IPS-18c (cell line): ENCODE data around the gene RPL4.

Experiments used
- H3K4me3 ChIP-seq: 2 replicates; pipeline ENCODE4 v1.7.0; 2013; ENCODE audit warnings: low read depth, mild to moderate bottlenecking, low read length, moderate library complexity; ENCODE audit not compliant: insufficient read depth
- H3K9me3 ChIP-seq: one replicate; pipeline ENCODE4 v1.6.1; 2013; ENCODE audit warnings: mild to moderate bottlenecking, low read length, moderate library complexity; ENCODE audit not compliant: control insufficient read depth, insufficient read depth

Gene RPL4

GRCh38 chr15:66497502-66498455, 6.9 kb downstream of the RPL4 start, which contains the start of gene SNAPC5:
Gene SNAPC5, minus strand, starts transcription at chr15:66497762. Its CDS starts 31 bp downstream, at chr15:66497731.
- H3K4me3 ChIP-seq: peak within 1 kb of the TSS; percentile 67
- H3K9me3 ChIP-seq: no peaks in the 10 kb centered on the region

- Histone ChIP-seq H3K4me3 (peak overlapping the region; percentile 67), H3K9me3 (no peaks in the 10 kb centered on the region)
Observed at GRCh38 chr15:66496951-66497501, 7.6 kb downstream of the RPL4 start.

- H3K4me3 ChIP-seq: no peak overlapping the region
- no peaks in the 10 kb centered on the region for H3K9me3 ChIP-seq
Observed at GRCh38 chr15:66494262-66494661, 10.4 kb downstream of the RPL4 start.

- no peaks in the 10 kb centered on the region for H3K9me3 ChIP-seq
- H3K4me3 ChIP-seq: no peak overlapping the region
Observed at GRCh38 chr15:66491846-66492245, 12.8 kb downstream of the RPL4 start.

- Histone ChIP-seq H3K4me3 (no peak overlapping the region), H3K9me3 (no peaks in the 10 kb centered on the region)
Observed at GRCh38 chr15:66489179-66489791, 15.4 kb downstream of the RPL4 start.

- Histone ChIP-seq H3K9me3 (no peaks in the 10 kb centered on the region), H3K4me3 (no peak overlapping the region)
Observed at GRCh38 chr15:66488525-66488924, 16.1 kb downstream of the RPL4 start.

DNA sequence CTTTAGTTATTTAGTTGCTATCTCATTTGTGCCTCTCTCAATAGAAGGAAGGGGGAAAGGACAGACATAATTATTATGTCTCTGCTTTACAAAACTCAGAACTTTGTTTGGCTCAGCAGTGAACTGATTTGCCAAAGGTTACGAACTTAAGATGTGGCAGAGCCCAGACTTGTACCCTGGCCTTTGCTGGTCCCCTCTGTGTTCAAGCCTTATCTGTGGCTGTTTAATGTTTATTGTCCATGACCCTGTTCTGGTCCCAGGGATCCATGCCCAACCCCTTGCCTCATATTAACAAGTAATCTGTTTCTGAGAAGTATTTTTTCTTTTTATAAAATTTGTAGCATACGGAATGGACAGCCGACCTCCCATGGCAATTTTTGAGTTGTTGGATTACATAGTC, 17.8 kb downstream of the RPL4 start:
- no peaks in the 10 kb centered on the region for H3K9me3 ChIP-seq
- no peak overlapping the region for H3K4me3 ChIP-seq

DNA sequence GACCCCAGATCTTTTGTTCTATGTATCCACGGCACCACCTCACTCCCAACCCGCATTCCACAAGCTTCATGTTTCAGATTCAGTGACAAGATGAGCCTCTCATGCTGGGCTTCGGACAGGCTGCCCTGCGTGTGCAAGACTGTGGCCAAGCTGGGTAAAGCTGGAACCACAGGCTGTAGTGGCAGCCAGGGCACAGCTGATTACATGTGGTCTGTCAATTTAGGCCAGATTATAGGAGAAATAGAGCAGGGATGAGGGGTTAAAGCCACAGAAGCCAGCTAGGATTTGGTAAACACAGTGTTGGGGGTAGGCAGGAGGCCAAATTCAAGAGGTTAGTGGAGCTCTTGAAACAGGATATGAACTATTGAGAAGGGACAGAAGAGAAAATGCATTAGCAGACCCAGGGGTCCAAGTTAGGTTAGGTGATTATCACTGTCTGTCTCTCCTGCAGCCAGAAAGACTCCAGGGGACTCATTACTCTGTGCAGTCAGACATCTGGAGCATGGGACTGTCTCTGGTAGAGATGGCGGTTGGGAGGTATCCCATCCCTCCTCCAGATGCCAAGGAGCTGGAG, 20.0 kb downstream of the RPL4 start:
- Histone ChIP-seq H3K4me3 (no peak overlapping the region), H3K9me3 (no peaks in the 10 kb centered on the region)

- H3K4me3 ChIP-seq: no peak overlapping the region
- no peaks in the 10 kb centered on the region for H3K9me3 ChIP-seq
Observed at GRCh38 chr15:66483131-66483566, 21.5 kb downstream of the RPL4 start.

- H3K4me3 ChIP-seq: no peak overlapping the region
- H3K9me3 ChIP-seq: no peaks in the 10 kb centered on the region
Observed at GRCh38 chr15:66482539-66482938, 22.1 kb downstream of the RPL4 start.

GRCh38 chr15:66481107-66481856, 23.4 kb downstream of the RPL4 start:
- Histone ChIP-seq H3K9me3 (no peaks in the 10 kb centered on the region), H3K4me3 (no peak overlapping the region)

GRCh38 chr15:66480267-66480666, 24.4 kb downstream of the RPL4 start:
- Histone ChIP-seq H3K4me3 (no peak overlapping the region), H3K9me3 (no peaks in the 10 kb centered on the region)

- Histone ChIP-seq H3K4me3 (peak overlapping the region; percentile 5; the same call in 1 of the 2 replicates), H3K9me3 (no peaks in the 10 kb centered on the region)
Observed at GRCh38 chr15:66477011-66477410, 27.6 kb downstream of the RPL4 start.

GRCh38 chr15:66476535-66476934, 28.1 kb downstream of the RPL4 start:
- Histone ChIP-seq H3K4me3 (no peak overlapping the region), H3K9me3 (no peaks in the 10 kb centered on the region)

DNA sequence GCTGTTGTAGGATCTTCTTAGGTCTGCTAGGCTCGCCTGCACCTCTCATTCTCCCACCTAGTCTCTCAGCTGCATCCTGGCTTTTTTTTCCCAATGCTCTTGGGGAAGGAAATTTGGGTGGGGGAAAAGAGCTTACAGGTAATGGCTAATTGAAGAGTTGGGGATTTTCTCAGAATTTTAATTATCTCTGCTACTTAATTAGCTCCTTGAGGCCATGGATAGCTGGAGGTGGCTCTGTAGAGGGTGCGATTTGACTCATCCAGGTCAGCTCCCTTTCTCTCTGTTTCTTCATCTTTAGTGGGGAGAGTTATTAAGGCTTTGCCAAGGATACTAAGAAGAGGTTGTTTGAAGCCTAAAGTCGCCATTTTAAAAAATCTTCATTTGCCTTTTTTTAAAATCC, 29.7 kb downstream of the RPL4 start:
- no peaks in the 10 kb centered on the region for H3K9me3 ChIP-seq
- no peak overlapping the region for H3K4me3 ChIP-seq

DNA sequence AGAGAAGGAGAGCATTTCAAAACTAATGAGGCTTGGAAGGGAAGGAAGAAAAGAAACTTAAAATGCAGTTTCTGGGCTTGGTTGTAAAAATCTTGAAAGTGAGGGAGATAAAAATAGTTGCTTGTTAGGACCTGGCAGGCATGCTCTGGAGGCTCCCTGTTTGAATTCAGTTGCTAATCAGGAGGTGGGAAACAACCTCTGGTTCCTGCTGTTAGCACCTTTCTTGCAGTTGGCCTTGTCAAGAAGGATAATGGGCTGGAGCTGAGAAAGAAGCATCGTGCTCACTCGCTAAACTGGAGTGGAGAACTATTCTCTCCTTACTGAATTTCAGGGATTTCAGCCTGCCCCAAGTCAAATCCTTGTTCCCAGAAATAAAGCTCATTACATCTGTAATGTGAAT, 30.5 kb downstream of the RPL4 start:
- Histone ChIP-seq H3K9me3 (no peaks in the 10 kb centered on the region), H3K4me3 (no peak overlapping the region)
